Aorta (tissue), 5 donors: Measurements from ENCODE around the gene HYI. TPM values are rescaled to one million over a fixed set of nuclear protein-coding genes. Genes with fewer than 3 reads are reported as not detected.
"Not testable (repeated sequence)": the region's sequence is repeated elsewhere in the genome, so short reads cannot be mapped to it uniquely, and the experiment has no call there.

Source experiments
- ATAC-seq: fragments of 200-7000 bp; cut with Tn5 transposase; one replicate; pipeline ENCODE4 v1.9.1; 2022; ENCODE audit warnings: moderate library complexity; ENCODE audit not compliant: low FRiP score
- DNase-seq, 2 donors: peaks; one replicate each; pipeline ENCODE4 v3.0.0-alpha.2; 2020
- H3K27ac ChIP-seq, 2 donors: one replicate each; pipeline ENCODE4 v1.5.1; 2013; ENCODE audit warnings: low read length in 2 of 2, mild to moderate bottlenecking in 2 of 2, moderate library complexity in 2 of 2, control low read depth in 1 of 2, inconsistent platforms in 1 of 2, low read depth in 1 of 2
- H3K27me3 ChIP-seq, 2 donors: one replicate each; pipeline ENCODE4 v1.6.1; 2013; ENCODE audit warnings: control low read depth in 1 of 2, low read length in 1 of 2, mild to moderate bottlenecking in 1 of 2, moderate library complexity in 1 of 2; ENCODE audit not compliant: insufficient read depth in 2 of 2, control insufficient read depth in 1 of 2
- H3K36me3 ChIP-seq, 2 donors: one replicate each; pipeline ENCODE4 v1.6.1; 2013; ENCODE audit warnings: control low read depth in 1 of 2, low read length in 1 of 2, mild to moderate bottlenecking in 1 of 2; ENCODE audit not compliant: insufficient read depth in 2 of 2, control insufficient read depth in 1 of 2
- H3K4me1 ChIP-seq, 2 donors: one replicate each; pipeline ENCODE4 v1.6.1; 2013; ENCODE audit warnings: low read length in 2 of 2, control low read depth in 1 of 2, mild to moderate bottlenecking in 1 of 2, moderate library complexity in 1 of 2; ENCODE audit not compliant: insufficient read depth in 2 of 2, control insufficient read depth in 1 of 2
- H3K4me3 ChIP-seq, 2 donors: one replicate each; pipeline ENCODE4 v1.5.1; 2013; ENCODE audit warnings: low read length in 2 of 2, control low read depth in 1 of 2, mild to moderate bottlenecking in 1 of 2
- H3K9me3 ChIP-seq: one replicate; pipeline ENCODE4 v1.6.1; 2013; ENCODE audit warnings: mild to moderate bottlenecking, low read length; ENCODE audit not compliant: control insufficient read depth
- WGBS, 2 donors: extraction: QIAGEN DNeasy Blood & Tissue Kit; methylation state at CpG; one replicate each; pipeline ENCODE4 v1.1.7; 2013; 5-methylcytosine and 5-hydroxymethylcytosine counted together
- intact Hi-C, 2 donors: fragments of 100-400 bp; cut with DNase I; formaldehyde crosslinking; loops; one replicate each; pipeline versions ENCODE4 v1.14.2 to v1.15.0; 2022
- polyA plus RNA-seq, 2 donors: library from polyadenylated mRNA; stranded (reverse); fragments of 200-250 nt; gene quantifications; one replicate each; pipeline ENCODE4 v1.2.3, GENCODE V29; 2013
- total RNA-seq, 2 donors: library from RNA; stranded (reverse); fragmentation: NEBNext Ultra II Directional; extraction: Animal tissue kit (Norgen Biotek cat#: 25700); gene quantifications; one replicate each; pipeline ENCODE4 v1.2.1, GENCODE V29; 2021
- donor health status: healthy with polysubstance abuse.
- donor health status: Bipolar disorder and iron deficiency.
- donor health status: DM: no; HTN: no; CAD: no.
- donor health status: DM: no; HTN: no; CAD: no.
- donor health status: DM: yes; HTN: yes; CAD: no.

HYI gene
- total and polyA plus RNA-seq, 4 donors, result 38.0 to 190 (median 63.6) TPM

GRCh38 chr1:43421396-43421795 is 32.3 kb downstream of the HYI start:
- ATAC-seq (no peak), DNase-seq (peak in 1 of 2 donors; percentile 52)
- intact Hi-C loops, result no loop called here
- Histone ChIP-seq H3K27ac (no peak overlapping the region), H3K27me3 (no peaks in the 10 kb centered on the region), H3K36me3 (peaks cover 6 to 28% of the 10 kb centered on the region in 2 donors), H3K9me3 (no peaks in the 10 kb centered on the region), H3K4me3 (no peak overlapping the region), H3K4me1 (no peaks in the 10 kb centered on the region)
- 86 to 92% methylated on average over 6 of the region's 6 CpGs for whole genome bisulfite sequencing, 2 donors

- peaks cover 10 to 29% of the 10 kb centered on the region in 2 donors for H3K36me3 ChIP-seq
Measured at GRCh38 chr1:43420874-43421273, 32.9 kb downstream of the HYI start.

GRCh38 chr1:43419627-43420425 is 33.9 kb downstream of the HYI start:
- intact Hi-C loops, result no loop called here
- no peaks in the 10 kb centered on the region for H3K4me1 ChIP-seq
- peaks cover 10 to 30% of the 10 kb centered on the region in 2 donors for H3K36me3 ChIP-seq
- DNase-seq, result peak in 1 of 2 donors; percentile 55
- WGBS, 2 donors, result 94 to 95% methylated on average over 13 of the region's 13 CpGs
- H3K9me3 ChIP-seq, result no peaks in the 10 kb centered on the region
- ATAC-seq, result no peak
- H3K27ac ChIP-seq, result no peak overlapping the region
- no peaks in the 10 kb centered on the region for H3K27me3 ChIP-seq
- H3K4me3 ChIP-seq, result no peak overlapping the region

More at GRCh38 chr1:43420874-43421273, 32.9 kb downstream of the HYI start:
- H3K4me1 ChIP-seq, result no peaks in the 10 kb centered on the region
- 95 to 96% methylated on average over 10 of the region's 10 CpGs for WGBS, 2 donors
- H3K4me3 ChIP-seq, result no peak overlapping the region
- no peaks in the 10 kb centered on the region for H3K27me3 ChIP-seq
- DNase-seq, result peak in 1 of 2 donors; percentile 61
- H3K27ac ChIP-seq, result no peak overlapping the region
- no peaks in the 10 kb centered on the region for H3K9me3 ChIP-seq
- no peak for ATAC-seq
- intact Hi-C loops, result no loop called here

DNA sequence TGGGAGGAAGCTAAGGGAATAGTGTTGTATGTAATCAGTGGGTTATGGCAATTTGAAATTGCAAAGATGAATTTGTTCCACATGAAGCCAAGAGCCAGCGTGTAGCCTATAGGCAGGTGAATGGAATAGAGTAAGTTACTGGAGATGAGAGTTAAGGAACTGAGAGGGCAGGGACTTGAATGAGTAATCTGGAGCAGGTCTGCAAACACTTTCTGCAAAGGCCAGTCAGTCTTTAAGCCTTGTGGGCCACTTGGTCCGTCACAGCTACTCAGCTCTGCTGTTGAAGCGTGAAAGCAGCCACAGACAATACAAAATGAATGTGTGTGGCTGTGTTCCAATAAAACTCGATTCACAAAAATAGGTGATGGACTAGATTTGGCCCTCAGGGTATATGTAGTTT is 34.9 kb downstream of the HYI start:
- ATAC-seq (no peak), DNase-seq (no peak)
- H3K27ac ChIP-seq, result no peak overlapping the region
- H3K9me3 ChIP-seq, result no peaks in the 10 kb centered on the region
- peaks cover 10 to 30% of the 10 kb centered on the region in 2 donors for H3K36me3 ChIP-seq
- no peaks in the 10 kb centered on the region for H3K4me1 ChIP-seq
- no peak overlapping the region for H3K4me3 ChIP-seq
- intact Hi-C loops, result no loop called here
- 90% methylated on average over 4 of the region's 4 CpGs for WGBS, 2 donors
- H3K27me3 ChIP-seq, result no peaks in the 10 kb centered on the region

DNA sequence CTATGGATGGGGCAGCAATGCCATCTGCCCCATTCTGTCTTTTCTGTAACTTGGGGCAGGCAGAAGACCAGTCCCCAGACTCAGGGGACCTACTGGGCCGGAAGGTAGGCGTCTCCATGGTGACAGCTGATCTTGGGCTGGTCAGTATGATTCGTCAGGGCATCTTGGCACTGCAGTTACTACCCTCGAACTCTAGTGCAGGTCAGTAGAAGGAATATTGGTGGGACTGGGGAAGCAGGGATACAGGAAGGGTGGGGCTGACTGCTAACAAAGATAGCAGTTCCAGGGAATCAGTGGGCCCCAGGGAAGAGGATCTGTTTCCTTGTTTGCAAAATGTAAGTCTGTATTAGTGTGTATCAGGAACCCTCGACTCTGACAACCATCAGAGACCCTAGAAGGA is 37.8 kb downstream of the HYI start:
- Histone ChIP-seq H3K27ac (no peak overlapping the region), H3K36me3 (peaks cover 10 to 17% of the 10 kb centered on the region in 2 donors), H3K27me3 (no peaks in the 10 kb centered on the region), H3K9me3 (no peaks in the 10 kb centered on the region), H3K4me1 (no peaks in the 10 kb centered on the region), H3K4me3 (no peak overlapping the region)
- intact Hi-C loops, result loop anchor here in 1 of 2 donors (2.0 kb wide), 1 partner anchor 189 kb away; no protein-coding TSS in a partner anchor
- DNase-seq, result peak in 1 of 2 donors; percentile 19
- WGBS, 2 donors, result 72 to 76% methylated on average over 5 of the region's 5 CpGs
- ATAC-seq, result no peak

- intact Hi-C loops, result loop anchor here in 1 of 2 donors (2.0 kb wide), 1 partner anchor 188 kb away; no protein-coding TSS in a partner anchor
- ATAC-seq (peak; percentile 79), DNase-seq (peak in 1 of 2 donors; percentile 70)
- 72 to 84% methylated on average over 5 of the region's 5 CpGs for WGBS, 2 donors
- no peak overlapping the region for H3K4me3 ChIP-seq
- H3K36me3 ChIP-seq, result peaks cover 10 to 12% of the 10 kb centered on the region in 2 donors
- H3K27ac ChIP-seq, result no peak overlapping the region
- no peaks in the 10 kb centered on the region for H3K27me3 ChIP-seq
- H3K4me1 ChIP-seq, result no peaks in the 10 kb centered on the region
- H3K9me3 ChIP-seq, result no peaks in the 10 kb centered on the region
Measured at GRCh38 chr1:43414634-43415223, 39.0 kb downstream of the HYI start.

GRCh38 chr1:43413426-43413825 is 40.3 kb downstream of the HYI start:
- H3K27me3 ChIP-seq, H3K36me3 ChIP-seq, DNase-seq, H3K4me1 ChIP-seq, H3K9me3 ChIP-seq, H3K27ac ChIP-seq, ATAC-seq, H3K4me3 ChIP-seq: not testable (repeated sequence)
- intact Hi-C loops, result loop anchor here in 1 of 2 donors (2.0 kb wide), 1 partner anchor 187 kb away; no protein-coding TSS in a partner anchor
- 94 to 99% methylated on average over 1 of the region's 1 CpG for WGBS, 2 donors

DNA sequence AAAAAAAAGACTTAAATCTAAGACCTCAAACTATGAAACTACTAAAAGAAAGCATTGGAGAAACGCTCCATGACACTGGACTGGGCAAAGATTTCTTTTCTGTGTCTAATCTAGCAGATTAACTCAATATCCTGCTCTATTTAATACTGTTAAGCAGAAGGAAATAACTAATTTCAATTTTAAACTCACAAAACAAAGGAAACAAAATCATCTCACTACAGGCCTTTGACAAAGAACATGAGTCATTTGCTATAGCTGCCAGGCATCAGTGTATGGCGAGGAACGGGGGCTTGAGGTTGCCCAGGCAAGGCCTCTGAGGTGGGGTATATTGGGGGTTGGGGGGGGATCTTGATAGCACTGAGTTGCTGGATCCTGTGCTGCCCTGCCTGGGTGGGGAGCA is 43.2 kb downstream of the HYI start:
- intact Hi-C loops, result no loop called here
- H3K27me3 ChIP-seq, result no peaks in the 10 kb centered on the region

More for the DNA sequence above, 43.2 kb downstream of the HYI start:
- WGBS, 2 donors, result 85 to 95% methylated on average over 3 of the region's 3 CpGs
- no peak overlapping the region for H3K4me3 ChIP-seq
- DNase-seq, result peak in 1 of 2 donors; percentile 26
- H3K9me3 ChIP-seq, result no peaks in the 10 kb centered on the region
- no peaks in the 10 kb centered on the region for H3K4me1 ChIP-seq
- ATAC-seq, result no peak
- H3K36me3 ChIP-seq, result peaks cover 3% of the 10 kb centered on the region in 2 donors
- H3K27ac ChIP-seq, result no peak overlapping the region
